Mammary epithelial cell (primary cell): Measurements from ENCODE around the gene SENP7.

Experiments used
- CTCF ChIP-seq, 2 donors: IDR thresholded peaks in 1 of 2; conservative IDR thresholded peaks in 1 of 2; 2 replicates each; pipeline ENCODE4 v1.5.1; 2011 to 2012; ENCODE audit warnings: inconsistent platforms in 2 of 2, low read length in 2 of 2, mild to moderate bottlenecking in 2 of 2, control low read depth in 1 of 2, low read depth in 1 of 2; ENCODE audit not compliant: insufficient read depth in 1 of 2; ENCODE audit errors: extremely low read depth in 1 of 2
- EZH2 ChIP-seq: IDR thresholded peaks from 2 replicates; pipeline ENCODE4 v1.6.1; 2012; ENCODE audit warnings: low read length, inconsistent platforms, borderline replicate concordance

- TF ChIP-seq CTCF (conservative IDR thresholded peaks at IDR 0.05 in 1 of 2, IDR thresholded peaks at IDR 0.05 in 1 of 2; ENCODE audit: extremely low read depth in 1 of 2, insufficient read depth in 1 of 2, low read depth in 1 of 2, low read length in 2 of 2) (no peak), EZH2 (no peak)
These were observed 48.8 kb downstream of the SENP7 start for GRCh38 chr3:101464235-101464634.
